Ishikawa (cell line): Measurements from ENCODE around the gene DYNC1I1.

Experiments used
- CEBPB ChIP-seq: IDR thresholded peaks from 2 replicates; pipeline ENCODE4 v1.6.1; 2012
- CREB1 ChIP-seq: IDR thresholded peaks from 2 replicates; pipeline ENCODE4 v1.6.1; 2012; ENCODE audit warnings: low read depth
- EGR1 ChIP-seq: IDR thresholded peaks from 2 replicates; pipeline ENCODE4 v1.6.1; 2012
- EP300 ChIP-seq: IDR thresholded peaks from 2 replicates; pipeline ENCODE4 v1.6.1; 2012; ENCODE audit warnings: borderline replicate concordance
- FOXM1 ChIP-seq: IDR thresholded peaks from 2 replicates; pipeline ENCODE4 v1.6.1; 2012; ENCODE audit warnings: low read depth, borderline replicate concordance
- NFIC ChIP-seq: IDR thresholded peaks from 2 replicates; pipeline ENCODE4 v1.6.1; 2012
- RAD21 ChIP-seq: IDR thresholded peaks from 2 replicates; pipeline ENCODE4 v1.6.1; 2012; ENCODE audit warnings: low read depth
- TAF1 ChIP-seq: IDR thresholded peaks from 2 replicates; pipeline ENCODE4 v1.6.1; 2012; ENCODE audit warnings: low read depth, mild to moderate bottlenecking
- TCF12 ChIP-seq: IDR thresholded peaks from 2 replicates; pipeline ENCODE4 v1.6.1; 2012; ENCODE audit warnings: low read depth
- TEAD4 ChIP-seq: IDR thresholded peaks from 2 replicates; pipeline ENCODE4 v1.6.1; 2012
- YY1 ChIP-seq: IDR thresholded peaks from 2 replicates; pipeline ENCODE4 v1.6.1; 2012; ENCODE audit warnings: low read depth

DNA sequence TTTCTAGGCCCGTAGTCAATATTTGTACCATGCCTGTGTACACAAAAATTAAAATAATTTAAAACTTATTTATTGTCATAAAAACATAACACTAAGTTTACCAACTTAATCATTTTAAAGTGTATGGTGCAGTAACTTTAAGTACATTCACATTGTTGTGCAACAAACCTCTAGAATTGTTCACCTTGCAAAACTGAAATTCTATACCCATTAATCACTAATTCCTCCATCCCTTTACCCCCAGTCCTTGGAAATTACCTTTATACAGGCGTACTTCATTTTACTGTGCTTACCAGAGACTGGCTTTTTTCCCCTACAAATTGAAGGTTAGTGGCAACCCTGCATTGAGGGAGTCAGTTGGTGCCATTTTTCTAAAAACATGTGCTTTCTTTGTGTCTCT lies 6.3 kb upstream of the DYNC1I1 start:
- TF ChIP-seq CREB1 (no peak), FOXM1 (no peak), TAF1 (no peak), RAD21 (no peak), CEBPB (no peak), EGR1 (no peak), EP300 (no peak), TCF12 (no peak), TEAD4 (no peak), YY1 (no peak), NFIC (no peak)
